Activated CD4-positive, alpha-beta T cell treated with anti-CD3 and anti-CD28 coated beads, Interleukin-2, amount 50 U/mL, for 1 hour (primary cell): ENCODE measurements around the gene TGFBR3L.
A peak's percentile ranks its signal among the peaks of the same experiment; 100 is the strongest.
"Not testable (repeated sequence)": the region's sequence is repeated elsewhere in the genome, so short reads cannot be mapped to it uniquely, and the experiment has no call there.

ENCODE experiments used
- DNase-seq: peaks from one replicate; pipeline ENCODE4 v3.0.0-alpha.2; 2020

Gene TGFBR3L

GRCh38 chr19:7930765-7931164 lies 16.1 kb downstream of the TGFBR3L start:
- no peak for DNase-seq

- no peak for DNase-seq
These were observed 16.8 kb downstream of the TGFBR3L start for GRCh38 chr19:7931221-7932061.

- no peak for DNase-seq
These were observed 17.8 kb downstream of the TGFBR3L start for GRCh38 chr19:7932276-7932929.

- no peak for DNase-seq
These were observed 18.3 kb downstream of the TGFBR3L start for GRCh38 chr19:7932930-7933300.

- no peak for DNase-seq
These were observed 18.8 kb downstream of the TGFBR3L start for GRCh38 chr19:7933411-7933810.

GRCh38 chr19:7933828-7934725 lies 19.4 kb downstream of the TGFBR3L start:
- DNase-seq, result no peak

- no peak for DNase-seq
These were observed 20.1 kb downstream of the TGFBR3L start for GRCh38 chr19:7934766-7935165.

GRCh38 chr19:7940841-7941240 lies 26.2 kb downstream of the TGFBR3L start:
- DNase-seq, result no peak

- DNase-seq, result no peak
These were observed 27.4 kb downstream of the TGFBR3L start for GRCh38 chr19:7941895-7942596.

GRCh38 chr19:7942981-7943443 lies 28.4 kb downstream of the TGFBR3L start:
- DNase-seq, result no peak

GRCh38 chr19:7943444-7944176 lies 29.0 kb downstream of the TGFBR3L start, which contains the start of gene TIMM44:
Gene TIMM44, minus strand, starts transcription at chr19:7943666. Its CDS starts 15 bp downstream, at chr19:7943651.
- DNase-seq, result peak; percentile 97

- DNase-seq, result peak; percentile 88
These were observed 29.6 kb downstream of the TGFBR3L start for GRCh38 chr19:7944177-7944761.

GRCh38 chr19:7947939-7948338 lies 33.3 kb downstream of the TGFBR3L start:
- no peak for DNase-seq

- no peak for DNase-seq
These were observed 38.4 kb downstream of the TGFBR3L start for GRCh38 chr19:7953060-7953459.

GRCh38 chr19:7953576-7953975 lies 38.9 kb downstream of the TGFBR3L start:
- DNase-seq, result no peak

GRCh38 chr19:7955696-7956095 lies 41.1 kb downstream of the TGFBR3L start:
- no peak for DNase-seq

GRCh38 chr19:7959211-7959610 lies 44.6 kb downstream of the TGFBR3L start:
- no peak for DNase-seq

- not testable (repeated sequence) for DNase-seq
These were observed 46.5 kb downstream of the TGFBR3L start for GRCh38 chr19:7961082-7961481.

GRCh38 chr19:7961920-7962626 lies 47.4 kb downstream of the TGFBR3L start:
- no peak for DNase-seq

- no peak for DNase-seq
These were observed 48.1 kb downstream of the TGFBR3L start for GRCh38 chr19:7962644-7963268.
